ENCODE results near the gene AKT1S1. TPM values are rescaled to one million over a fixed set of nuclear protein-coding genes. Genes with fewer than 3 reads are reported as not detected.
"Not testable (repeated sequence)": the region's sequence is repeated elsewhere in the genome, so short reads cannot be mapped to it uniquely, and the experiment has no call there.

The AKT1S1 gene
- total RNA-seq = 10 to 100 TPM; 33.8 to 72.8 TPM

DNA sequence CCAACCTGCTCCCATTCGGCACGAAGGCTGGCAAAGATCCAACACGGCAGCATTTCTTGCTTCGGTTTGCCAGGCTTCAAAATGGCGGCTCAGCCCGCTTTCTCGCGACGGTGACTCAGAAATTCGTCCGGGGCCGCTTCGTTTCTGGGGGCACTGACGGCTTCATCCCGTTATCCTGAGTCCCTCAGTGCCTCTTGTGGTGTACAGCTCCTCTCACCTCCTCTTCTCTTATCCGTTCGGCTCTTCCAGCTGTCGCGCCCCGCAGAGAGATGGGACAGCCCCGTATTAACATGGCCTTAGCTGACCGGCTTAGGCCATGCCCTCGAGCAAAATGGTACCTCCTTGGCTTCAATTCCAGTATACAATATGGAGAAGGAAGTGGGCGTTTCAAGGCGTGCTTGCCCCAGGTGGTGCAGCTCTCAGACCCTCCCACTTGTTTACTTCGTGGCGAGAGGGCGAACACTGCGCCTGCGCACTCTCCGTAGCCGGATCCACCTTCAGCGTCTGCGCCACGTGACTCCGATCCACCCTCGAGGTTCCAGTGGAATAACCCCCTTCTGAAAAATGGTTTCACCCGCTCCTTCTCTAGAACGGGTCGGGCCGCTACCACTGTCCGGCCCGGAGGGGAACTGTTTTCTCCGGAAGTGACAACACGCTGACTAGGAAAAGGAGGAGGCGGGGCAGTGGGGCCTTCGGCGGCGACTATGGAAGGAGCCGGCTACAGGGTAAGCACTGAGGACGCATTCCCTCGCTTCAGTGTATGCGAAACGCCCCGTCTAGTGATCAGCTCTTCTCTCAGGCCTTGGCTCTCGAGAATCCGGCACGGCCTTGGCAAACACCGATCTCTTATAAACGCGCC, at the start of gene AKT1S1, which contains the start of gene TBC1D17:
Gene AKT1S1 (minus strand): TSS at position 336 of the 859 bp plus-strand sequence. CDS start 4,060 bp downstream, outside the sequence.
Gene TBC1D17 (plus strand): TSS at position 683 of the 859 bp plus-strand sequence. CDS start 22 bp downstream, at position 705.
- Mint-ChIP-seq H3K27ac (no peak within 1 kb of the TSS), H3K4me1 (peaks cover 8% of the 10 kb centered on the region), H3K27me3 (no peaks in the 10 kb centered on the region), H3K9me3 (no peaks in the 10 kb centered on the region), H3K36me3 (ENCODE audit: low read depth) (peaks cover 68% of the 10 kb centered on the region), H3K4me3 (no peak within 1 kb of the TSS)
- peak; percentile 75 for ATAC-seq (replicated peaks)

DNA sequence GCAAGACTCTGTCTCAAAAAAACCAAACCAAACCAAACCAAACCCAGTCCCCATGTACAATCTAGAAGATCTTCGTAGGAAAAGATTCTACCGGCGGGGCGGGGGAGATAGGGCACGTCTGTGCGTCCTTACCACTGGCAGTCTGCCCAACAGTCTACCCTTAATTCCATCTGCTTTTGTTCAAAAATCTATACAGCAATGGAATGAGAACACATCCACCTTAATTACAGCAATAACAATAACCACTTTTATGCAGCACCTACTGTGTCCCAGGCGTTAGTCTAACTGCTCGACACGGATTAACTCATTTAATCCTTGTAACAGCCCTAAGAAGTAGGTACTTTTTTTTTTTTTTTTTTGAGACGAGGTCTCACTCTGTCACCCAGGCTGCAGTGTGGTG, 49.4 kb upstream of the AKT1S1 start:
- H3K27me3 Mint-ChIP-seq = no peaks in the 10 kb centered on the region
- no peak overlapping the region for H3K27ac Mint-ChIP-seq
- H3K4me3 Mint-ChIP-seq = peak overlapping the region; percentile 94
- no peak for ATAC-seq (replicated peaks)
- no peaks in the 10 kb centered on the region for H3K9me3 Mint-ChIP-seq
- H3K4me1 Mint-ChIP-seq = peaks cover 42% of the 10 kb centered on the region
- H3K36me3 Mint-ChIP-seq (ENCODE audit: low read depth) = peaks cover 91% of the 10 kb centered on the region

DNA sequence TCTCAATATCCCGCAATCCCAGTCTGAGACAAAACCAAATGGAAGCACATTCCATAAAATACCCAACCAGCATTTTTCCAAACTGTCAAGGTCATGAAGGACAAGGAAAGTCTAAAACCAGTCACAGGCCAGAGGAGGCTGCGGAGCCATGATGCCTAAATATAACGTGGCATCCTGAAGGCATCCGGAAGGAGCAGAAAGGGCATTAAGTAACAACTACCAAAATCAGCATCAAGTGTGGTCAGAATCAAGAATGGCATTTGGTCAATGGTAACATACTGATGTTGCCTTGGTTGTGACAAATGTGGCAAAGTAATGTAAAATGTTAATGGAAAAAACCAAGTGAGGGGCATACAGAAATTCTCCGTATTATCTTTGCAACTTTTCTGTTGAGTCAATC, 48.3 kb upstream of the AKT1S1 start:
- ATAC-seq (replicated peaks) = no peak
- Mint-ChIP-seq H3K36me3 (ENCODE audit: low read depth) (peaks cover 100% of the 10 kb centered on the region), H3K9me3 (no peaks in the 10 kb centered on the region), H3K27me3 (no peaks in the 10 kb centered on the region), H3K27ac (peak overlapping the region; percentile 52), H3K4me3 (peak overlapping the region; percentile 94), H3K4me1 (peaks cover 45% of the 10 kb centered on the region)

DNA sequence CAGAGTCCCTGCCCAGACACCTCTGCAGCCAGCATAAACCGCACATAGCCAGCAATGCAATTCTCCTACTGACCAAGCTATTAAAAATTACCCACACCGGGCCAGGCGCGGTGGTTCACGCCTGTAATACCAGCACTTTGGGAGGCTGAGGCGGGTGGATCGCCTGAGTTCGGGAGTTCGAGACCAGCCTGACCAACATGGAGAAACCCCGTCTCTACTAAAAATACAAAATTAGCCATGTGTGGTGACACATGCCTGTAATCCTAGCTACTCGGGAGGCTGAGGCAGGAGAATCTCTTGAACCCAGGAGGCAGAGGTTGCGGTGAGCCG, 47.7 kb upstream of the AKT1S1 start:
- peak overlapping the region; percentile 41 for H3K27ac Mint-ChIP-seq
- H3K36me3 Mint-ChIP-seq (ENCODE audit: low read depth) = peaks cover 100% of the 10 kb centered on the region
- H3K4me1 Mint-ChIP-seq = peaks cover 40% of the 10 kb centered on the region
- ATAC-seq (replicated peaks); H3K27me3 Mint-ChIP-seq; H3K9me3 Mint-ChIP-seq: not testable (repeated sequence)
- peak overlapping the region; percentile 94 for H3K4me3 Mint-ChIP-seq

DNA sequence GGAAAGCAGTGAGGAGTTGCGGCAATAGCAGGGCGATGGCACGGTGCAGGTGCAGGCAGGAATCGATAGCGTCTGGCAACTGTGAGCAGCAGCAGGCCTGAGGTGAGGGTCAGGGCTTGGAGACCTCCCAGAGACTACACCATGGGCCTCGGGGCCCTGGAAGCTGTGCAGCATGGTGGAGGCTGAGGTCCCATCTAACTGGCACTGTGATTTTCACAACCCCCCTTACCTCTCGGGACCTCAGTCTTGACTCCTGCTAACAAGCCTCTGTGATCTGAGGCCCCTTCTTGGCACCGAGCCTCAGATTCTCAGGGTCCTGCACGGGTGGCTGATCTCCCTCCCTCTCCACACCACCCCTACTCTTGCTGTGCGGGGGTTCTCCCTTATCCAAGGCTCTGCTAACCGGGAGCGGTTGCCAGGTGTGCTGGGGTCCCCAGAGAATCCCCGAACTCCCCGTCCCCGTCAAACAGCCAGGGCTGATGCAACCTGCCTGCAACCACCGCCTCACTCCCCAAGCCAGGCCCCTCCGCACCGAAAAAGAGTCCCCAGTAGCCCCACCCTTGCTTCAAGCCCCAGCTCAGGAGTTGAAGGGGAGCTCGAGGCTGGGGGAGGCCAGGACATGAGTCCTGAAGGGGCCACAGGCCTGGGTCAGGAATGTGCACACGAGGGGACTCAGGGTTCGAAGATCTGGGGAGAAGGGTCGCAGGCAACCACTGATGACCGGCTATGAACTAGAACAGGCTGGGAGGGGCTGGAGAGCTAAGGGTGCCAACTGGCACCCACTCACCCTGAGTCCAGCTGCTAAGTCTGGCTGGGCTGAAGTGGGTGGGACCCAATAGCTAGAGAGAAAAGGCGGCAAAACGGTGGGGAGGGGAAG, 47.1 kb upstream of the AKT1S1 start:
- H3K27me3 Mint-ChIP-seq = no peaks in the 10 kb centered on the region
- peaks cover 39% of the 10 kb centered on the region for H3K4me1 Mint-ChIP-seq
- peak overlapping the region; percentile 91 for H3K27ac Mint-ChIP-seq
- ATAC-seq (replicated peaks) = no peak
- no peaks in the 10 kb centered on the region for H3K9me3 Mint-ChIP-seq
- H3K4me3 Mint-ChIP-seq = peak overlapping the region; percentile 94
- H3K36me3 Mint-ChIP-seq (ENCODE audit: low read depth) = peaks cover 100% of the 10 kb centered on the region

DNA sequence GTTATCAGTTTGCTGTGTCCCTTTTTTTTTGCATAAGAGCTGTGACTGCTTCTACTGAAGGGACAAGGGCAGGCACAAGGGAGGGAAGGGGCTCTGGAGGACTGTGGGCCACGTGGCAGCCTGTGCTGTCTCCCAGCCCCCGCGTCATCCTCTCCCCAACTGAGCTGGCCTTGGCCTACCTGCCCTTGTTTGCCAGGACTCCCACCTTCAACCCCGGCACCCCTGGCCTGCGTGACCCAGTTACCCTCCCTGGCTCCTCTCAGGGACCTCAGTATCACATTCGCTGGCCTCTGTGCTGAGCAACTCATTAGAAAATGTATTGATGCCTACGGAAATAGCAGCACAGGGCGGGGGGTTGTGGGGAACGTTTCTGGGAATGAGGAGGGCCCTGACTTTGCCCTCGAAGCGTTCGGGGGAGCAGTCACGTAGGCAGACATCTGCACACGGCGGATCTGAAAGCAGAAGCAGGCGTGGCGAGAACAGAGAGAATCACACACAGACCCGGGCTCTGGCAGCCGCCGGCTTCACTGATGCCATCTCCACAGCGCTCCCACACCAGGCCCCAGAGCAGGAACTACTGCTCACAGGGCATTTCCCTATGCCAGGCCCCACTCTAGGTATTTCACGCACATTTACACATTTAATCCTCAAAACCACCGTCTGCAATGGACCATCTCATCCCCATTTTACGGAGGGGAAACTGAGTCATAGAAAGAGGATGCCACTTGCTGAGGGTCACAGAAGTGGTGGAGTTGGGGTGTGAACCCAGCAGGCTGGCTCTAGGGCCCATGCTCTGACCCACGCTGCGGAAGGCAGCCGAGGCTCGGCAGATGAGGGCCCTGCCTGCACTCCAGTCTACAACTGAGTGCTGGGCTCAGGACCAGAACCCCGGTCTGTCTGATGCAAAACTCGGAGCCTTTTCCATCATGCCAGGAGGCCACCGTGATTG, 46.2 kb upstream of the AKT1S1 start:
- ATAC-seq (replicated peaks) = peak; percentile 36
- Mint-ChIP-seq H3K4me1 (peaks cover 36% of the 10 kb centered on the region), H3K4me3 (peak overlapping the region; percentile 94), H3K27me3 (no peaks in the 10 kb centered on the region), H3K36me3 (ENCODE audit: low read depth) (peaks cover 98% of the 10 kb centered on the region), H3K9me3 (no peaks in the 10 kb centered on the region), H3K27ac (peak overlapping the region; percentile 91)

DNA sequence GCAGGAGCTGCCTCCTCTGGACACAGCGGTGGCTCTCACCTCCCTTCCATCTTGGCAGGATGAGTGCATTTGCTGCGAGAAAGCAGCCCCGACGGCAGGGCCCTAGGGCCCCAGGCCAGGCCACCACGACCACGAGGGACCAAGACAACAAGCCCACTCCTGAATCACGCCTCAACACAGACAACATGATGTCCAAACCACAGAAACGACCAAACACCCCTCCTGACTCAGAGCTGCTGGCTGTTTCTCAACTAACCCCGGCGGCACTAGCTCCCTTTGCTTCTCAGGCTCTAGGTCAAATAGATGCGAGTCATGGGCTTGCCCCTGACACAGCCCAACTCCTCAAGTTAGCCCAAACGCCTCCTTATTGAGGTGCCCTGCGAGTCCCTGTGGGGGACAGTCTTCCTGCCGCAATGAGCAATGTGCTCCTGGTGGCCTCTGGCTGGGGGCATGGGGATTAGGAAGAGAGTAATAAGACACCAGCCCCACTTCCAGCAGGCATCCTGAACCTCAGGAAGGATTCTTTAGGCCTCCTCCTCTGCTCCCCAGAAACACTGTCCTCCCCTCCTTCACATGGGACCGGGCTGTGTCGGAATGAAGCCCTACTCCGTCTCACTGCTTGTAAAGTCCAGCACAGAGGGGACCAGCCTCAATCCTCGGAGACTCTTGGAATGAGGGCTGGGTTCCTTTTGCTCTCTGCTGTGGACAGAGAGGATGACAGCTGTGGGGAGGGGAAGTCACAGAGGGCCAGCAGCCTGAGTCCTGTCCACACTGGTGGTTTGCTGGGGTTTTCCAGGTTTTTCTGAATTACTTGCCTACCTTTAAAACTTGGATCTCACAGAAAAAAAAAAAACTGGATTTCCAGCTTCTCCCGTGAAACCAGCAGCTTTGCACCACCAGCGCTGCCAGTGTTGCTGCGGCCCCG, 45.0 kb upstream of the AKT1S1 start:
- Mint-ChIP-seq H3K4me3 (peak overlapping the region; percentile 94), H3K36me3 (ENCODE audit: low read depth) (peaks cover 98% of the 10 kb centered on the region), H3K4me1 (peaks cover 30% of the 10 kb centered on the region), H3K27ac (peak overlapping the region; percentile 91), H3K27me3 (no peaks in the 10 kb centered on the region), H3K9me3 (no peaks in the 10 kb centered on the region)
- peak; percentile 68 for ATAC-seq (replicated peaks)

DNA sequence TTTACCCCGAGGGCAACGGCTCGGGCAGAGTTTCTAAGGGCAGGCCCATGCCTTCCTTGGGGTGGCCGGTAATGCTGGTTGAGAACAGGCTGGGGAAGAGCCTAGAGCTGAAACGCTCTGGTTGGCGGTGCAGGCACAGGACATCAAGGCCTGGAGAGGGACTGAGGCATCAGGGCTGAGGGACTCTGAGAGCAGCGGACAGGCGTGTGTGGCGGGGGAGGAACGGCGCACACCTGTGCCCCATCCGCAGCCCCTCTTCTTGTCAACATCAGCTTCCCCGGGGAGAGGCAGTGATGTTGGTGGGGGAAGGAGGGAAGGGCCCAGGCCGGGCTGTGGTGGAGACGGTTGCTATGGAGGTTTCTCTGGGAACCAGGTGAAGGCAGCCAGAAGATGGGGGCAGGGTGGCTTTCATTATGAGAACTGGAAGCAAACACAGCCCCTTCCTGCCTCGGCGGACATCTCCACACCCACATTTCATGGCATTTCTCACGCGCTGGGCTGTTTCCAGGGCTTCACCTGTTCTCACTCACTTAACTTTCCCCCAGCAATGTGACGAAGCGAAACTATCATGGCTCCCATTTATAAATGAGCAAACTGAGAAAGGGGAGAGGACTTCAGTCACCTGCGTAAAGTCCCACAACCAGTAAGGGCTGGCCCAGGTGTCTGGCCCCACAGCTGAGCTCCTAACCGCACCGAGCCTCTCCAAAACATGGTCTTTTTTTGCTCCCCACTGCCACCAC, 43.6 kb upstream of the AKT1S1 start:
- Mint-ChIP-seq H3K4me3 (peak overlapping the region; percentile 94), H3K36me3 (ENCODE audit: low read depth) (peaks cover 95% of the 10 kb centered on the region), H3K9me3 (no peaks in the 10 kb centered on the region), H3K4me1 (peaks cover 35% of the 10 kb centered on the region), H3K27me3 (no peaks in the 10 kb centered on the region), H3K27ac (peak overlapping the region; percentile 91)
- peak; percentile 66 for ATAC-seq (replicated peaks)

DNA sequence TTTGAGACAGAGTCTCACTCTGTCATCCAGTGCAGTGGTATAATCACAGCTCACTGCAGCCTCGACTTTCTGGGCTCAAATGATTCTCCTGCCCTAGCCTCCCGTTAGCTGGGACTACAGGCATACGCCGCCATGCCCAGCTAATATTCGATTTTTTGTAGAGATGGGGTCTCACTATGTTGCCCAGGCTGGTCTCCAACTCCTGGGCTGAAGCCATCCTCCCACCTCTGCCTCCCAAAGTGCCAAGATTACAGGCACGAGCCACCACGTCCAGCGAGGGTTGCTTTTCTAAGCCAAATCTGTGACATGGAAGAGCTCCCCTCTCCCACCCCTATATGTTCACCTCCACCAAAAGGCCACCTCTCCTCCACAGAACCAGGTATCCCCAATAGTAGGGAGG, 40.9 kb upstream of the AKT1S1 start:
- Mint-ChIP-seq H3K27ac (no peak overlapping the region), H3K27me3 (no peaks in the 10 kb centered on the region), H3K9me3 (no peaks in the 10 kb centered on the region), H3K4me1 (peaks cover 48% of the 10 kb centered on the region), H3K36me3 (ENCODE audit: low read depth) (peaks cover 95% of the 10 kb centered on the region), H3K4me3 (no peak overlapping the region)
- ATAC-seq (replicated peaks) = no peak

DNA sequence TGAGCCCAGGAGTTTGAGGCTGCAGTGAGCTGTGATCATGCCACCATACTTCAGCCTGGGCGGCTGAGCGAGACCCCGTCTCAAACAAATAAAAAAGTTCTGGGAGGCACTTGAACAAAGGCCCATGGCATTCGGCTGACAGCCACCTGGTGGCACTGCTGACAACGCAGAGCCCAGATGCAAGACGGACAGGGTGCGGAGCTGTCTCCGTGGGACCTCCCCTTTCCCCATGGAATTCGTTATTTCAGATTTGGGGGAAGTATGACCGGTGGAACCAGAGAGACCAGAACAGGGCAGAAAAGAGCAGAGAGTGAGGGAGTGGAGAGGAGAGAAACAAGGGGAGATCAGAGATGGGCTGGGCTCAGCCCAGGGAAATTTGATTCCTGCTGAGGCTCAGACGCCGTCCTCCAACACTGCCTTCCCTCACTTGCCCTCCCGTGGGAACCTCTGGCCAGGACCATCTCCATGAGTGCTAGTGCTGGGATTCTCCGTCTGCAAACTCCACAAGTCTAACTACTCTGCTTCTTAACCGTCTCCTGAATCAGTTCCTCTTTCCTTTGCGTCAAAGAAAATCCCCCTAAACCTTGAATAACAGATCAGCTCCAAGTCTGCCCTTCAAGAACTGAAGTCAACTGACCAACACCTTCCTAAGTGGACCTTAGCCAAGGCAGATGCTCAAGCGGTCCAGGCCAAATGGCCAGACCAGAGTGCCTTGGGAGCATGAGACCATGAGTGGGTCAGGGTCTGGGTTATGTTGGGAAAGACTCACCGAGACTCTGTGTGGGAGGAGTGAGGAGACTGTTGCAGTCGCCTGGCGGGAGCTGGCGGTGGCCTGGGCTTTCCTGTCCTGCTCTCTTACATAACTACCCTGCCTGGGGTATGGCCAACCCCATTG, 39.9 kb upstream of the AKT1S1 start:
- Mint-ChIP-seq H3K4me3 (no peak overlapping the region), H3K27ac (peak overlapping the region; percentile 59)

DNA sequence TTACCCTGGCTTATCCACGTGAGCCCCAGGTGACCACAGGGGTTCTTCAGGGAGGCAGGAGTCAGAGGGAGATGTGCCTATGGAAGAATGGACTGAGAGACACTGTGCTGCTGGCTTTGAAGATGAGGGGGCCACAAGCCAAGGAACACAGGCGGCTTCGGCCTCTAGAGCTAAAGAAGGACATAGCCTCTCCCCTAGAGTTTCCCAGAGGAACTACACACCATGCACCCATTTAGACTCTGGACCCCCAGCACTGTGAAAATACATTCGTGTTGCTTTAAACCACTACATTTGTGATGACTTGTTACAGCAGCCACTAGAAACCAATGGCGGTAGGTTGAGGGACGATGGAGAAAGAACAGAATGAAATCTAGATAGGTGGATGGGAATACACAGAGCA, 38.1 kb upstream of the AKT1S1 start:
- Mint-ChIP-seq H3K36me3 (ENCODE audit: low read depth) (peaks cover 95% of the 10 kb centered on the region), H3K27me3 (no peaks in the 10 kb centered on the region), H3K4me3 (no peak overlapping the region), H3K4me1 (peaks cover 50% of the 10 kb centered on the region), H3K9me3 (no peaks in the 10 kb centered on the region), H3K27ac (peak overlapping the region; percentile 14)
- no peak for ATAC-seq (replicated peaks)

More for the DNA sequence above, 39.9 kb upstream of the AKT1S1 start:
- H3K4me1 Mint-ChIP-seq = peaks cover 52% of the 10 kb centered on the region
- no peaks in the 10 kb centered on the region for H3K27me3 Mint-ChIP-seq
- H3K36me3 Mint-ChIP-seq (ENCODE audit: low read depth) = peaks cover 95% of the 10 kb centered on the region
- H3K9me3 Mint-ChIP-seq = no peaks in the 10 kb centered on the region
- ATAC-seq (replicated peaks) = no peak

DNA sequence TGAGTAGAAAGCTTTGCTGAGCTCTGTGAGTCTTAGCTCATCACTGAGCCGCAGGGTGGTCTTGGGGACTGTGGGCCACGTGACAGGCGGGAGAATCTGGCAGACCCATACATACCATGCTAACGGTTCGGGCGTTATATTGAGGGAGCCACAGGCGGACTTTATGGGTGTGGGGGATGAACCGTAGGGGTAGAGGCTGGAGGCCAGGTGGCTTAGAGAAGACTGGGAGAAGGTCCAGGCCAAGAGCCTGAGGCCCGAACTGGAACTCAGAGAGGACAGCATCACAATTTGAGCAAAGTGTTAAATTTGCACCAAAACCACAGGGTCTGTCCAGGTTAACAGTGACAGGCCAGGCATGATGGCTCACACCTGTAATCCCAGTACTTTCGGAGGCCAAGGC, 36.6 kb upstream of the AKT1S1 start:
- no peaks in the 10 kb centered on the region for H3K9me3 Mint-ChIP-seq
- peaks cover 45% of the 10 kb centered on the region for H3K4me1 Mint-ChIP-seq
- peak overlapping the region; percentile 84 for H3K4me3 Mint-ChIP-seq
- H3K27me3 Mint-ChIP-seq = no peaks in the 10 kb centered on the region
- ATAC-seq (replicated peaks) = no peak
- peaks cover 97% of the 10 kb centered on the region for H3K36me3 Mint-ChIP-seq (ENCODE audit: low read depth)
- H3K27ac Mint-ChIP-seq = peak overlapping the region; percentile 92
